Endothelial cell (in vitro differentiated cells): ENCODE data around the gene OFD1. TPM values are rescaled to one million over a fixed set of nuclear protein-coding genes. Genes with fewer than 3 reads are reported as not detected.

Experiments used
- DNase-seq: peaks from one replicate; pipeline ENCODE4 v3.0.0; 2021; ENCODE audit warnings: low spot score
- H3K27ac Mint-ChIP-seq: one replicate; pipeline ENCODE4 v1.8.0; 2021; ENCODE audit warnings: mixed read lengths, inconsistent platforms; ENCODE audit not compliant: unreplicated experiment
- H3K27me3 Mint-ChIP-seq: one replicate; pipeline ENCODE4 v1.8.0; 2021; ENCODE audit warnings: mild to moderate bottlenecking, moderate library complexity, mixed read lengths, inconsistent platforms; ENCODE audit not compliant: unreplicated experiment
- H3K36me3 Mint-ChIP-seq: one replicate; pipeline ENCODE4 v1.8.0; 2021; ENCODE audit warnings: mild to moderate bottlenecking, low read depth, mixed read lengths, inconsistent platforms; ENCODE audit not compliant: unreplicated experiment
- H3K4me1 Mint-ChIP-seq: one replicate; pipeline ENCODE4 v1.8.0; 2021; ENCODE audit warnings: mild to moderate bottlenecking, mixed read lengths, inconsistent platforms; ENCODE audit not compliant: unreplicated experiment
- H3K4me3 Mint-ChIP-seq: one replicate; pipeline ENCODE4 v1.8.0; 2021; ENCODE audit warnings: mild to moderate bottlenecking, mixed read lengths, inconsistent platforms; ENCODE audit not compliant: unreplicated experiment
- H3K9me3 Mint-ChIP-seq: one replicate; pipeline ENCODE4 v1.8.0; 2021; ENCODE audit warnings: mixed read lengths, inconsistent platforms; ENCODE audit not compliant: unreplicated experiment
- CTCF ChIP-seq: fragments of 200-600 bp; sonication (generic); IDR thresholded peaks from one replicate; pipeline ENCODE4 v1.5.0; 2021; ENCODE audit warnings: antibody characterized with exemption; ENCODE audit not compliant: unreplicated experiment
- total RNA-seq: library from RNA; stranded (reverse); fragmentation: NEBNext Ultra II Directional; extraction: Animal tissue kit (Norgen Biotek cat#: 25700); gene quantifications from one replicate; pipeline ENCODE4 v1.2.1, GENCODE V29; 2021; ENCODE audit not compliant: unreplicated experiment

The OFD1 gene
- total RNA-seq, 1 donor from 2014 or later, result 17.7 TPM

GRCh38 chrX:13703135-13703534, 31.4 kb upstream of the OFD1 start:
- DNase-seq, result no peak
- Mint-ChIP-seq H3K27me3 (no peaks in the 10 kb centered on the region), H3K27ac (no peak overlapping the region), H3K4me3 (no peak overlapping the region), H3K36me3 (no peaks in the 10 kb centered on the region), H3K9me3 (no peaks in the 10 kb centered on the region), H3K4me1 (peaks cover 6% of the 10 kb centered on the region)
- no peak for TF ChIP-seq CTCF

- Mint-ChIP-seq H3K4me3 (no peak overlapping the region), H3K4me1 (peaks cover 6% of the 10 kb centered on the region), H3K27ac (no peak overlapping the region), H3K9me3 (no peaks in the 10 kb centered on the region), H3K36me3 (no peaks in the 10 kb centered on the region), H3K27me3 (no peaks in the 10 kb centered on the region)
- TF ChIP-seq CTCF, result no peak
- DNase-seq, result no peak
These were observed 31.0 kb upstream of the OFD1 start for GRCh38 chrX:13703589-13703988.

GRCh38 chrX:13711141-13711540, 23.4 kb upstream of the OFD1 start:
- Mint-ChIP-seq H3K27ac (no peak overlapping the region), H3K4me3 (no peak overlapping the region), H3K27me3 (no peaks in the 10 kb centered on the region), H3K9me3 (no peaks in the 10 kb centered on the region), H3K4me1 (no peaks in the 10 kb centered on the region), H3K36me3 (no peaks in the 10 kb centered on the region)
- no peak for TF ChIP-seq CTCF
- DNase-seq, result no peak

GRCh38 chrX:13716455-13716854, 18.1 kb upstream of the OFD1 start:
- TF ChIP-seq CTCF, result no peak
- Mint-ChIP-seq H3K36me3 (no peaks in the 10 kb centered on the region), H3K27ac (no peak overlapping the region), H3K4me3 (no peak overlapping the region), H3K4me1 (no peaks in the 10 kb centered on the region), H3K9me3 (no peaks in the 10 kb centered on the region), H3K27me3 (no peaks in the 10 kb centered on the region)
- no peak for DNase-seq

- Mint-ChIP-seq H3K27ac (no peak overlapping the region), H3K4me3 (no peak overlapping the region), H3K36me3 (no peaks in the 10 kb centered on the region), H3K9me3 (no peaks in the 10 kb centered on the region), H3K4me1 (no peaks in the 10 kb centered on the region), H3K27me3 (no peaks in the 10 kb centered on the region)
- TF ChIP-seq CTCF, result no peak
- no peak for DNase-seq
These were observed 17.6 kb upstream of the OFD1 start for GRCh38 chrX:13716905-13717304.
